ENCODE results near the gene LEKR1.
A peak's percentile ranks its signal among the peaks of the same experiment; 100 is the strongest.
"Not testable (repeated sequence)": the region's sequence is repeated elsewhere in the genome, so short reads cannot be mapped to it uniquely, and the experiment has no call there.

The LEKR1 gene

GRCh38 chr3:156806698-156807097 lies 19.5 kb upstream of the LEKR1 start:
- no peak for DNase-seq (ENCODE audit: low read depth)

GRCh38 chr3:156808025-156808424 lies 18.1 kb upstream of the LEKR1 start:
- no peak for DNase-seq (ENCODE audit: low read depth)

- peak; percentile 55 for DNase-seq (ENCODE audit: low read depth)
Observed at GRCh38 chr3:156811089-156811862, 14.9 kb upstream of the LEKR1 start.

GRCh38 chr3:156812521-156813335 lies 13.4 kb upstream of the LEKR1 start:
- no peak for DNase-seq (ENCODE audit: low read depth)

GRCh38 chr3:156814295-156814694 lies 11.9 kb upstream of the LEKR1 start:
- DNase-seq (ENCODE audit: low read depth): no peak

GRCh38 chr3:156816091-156816793 lies 9.9 kb upstream of the LEKR1 start:
- peak; percentile 52 for DNase-seq (ENCODE audit: low read depth)

GRCh38 chr3:156816794-156817645 lies 9.1 kb upstream of the LEKR1 start:
- peak; percentile 90 for DNase-seq (ENCODE audit: low read depth)

GRCh38 chr3:156817646-156818272 lies 8.4 kb upstream of the LEKR1 start:
- no peak for DNase-seq (ENCODE audit: low read depth)

- peak; percentile 45 for DNase-seq (ENCODE audit: low read depth)
Observed at GRCh38 chr3:156818273-156818651, 7.9 kb upstream of the LEKR1 start.

- DNase-seq (ENCODE audit: low read depth): peak; percentile 88
Observed at GRCh38 chr3:156818890-156819289, 7.3 kb upstream of the LEKR1 start.

- peak; percentile 62 for DNase-seq (ENCODE audit: low read depth)
Observed at GRCh38 chr3:156819842-156820691, 6.1 kb upstream of the LEKR1 start.

- DNase-seq (ENCODE audit: low read depth): no peak
Observed at GRCh38 chr3:156820692-156821080, 5.5 kb upstream of the LEKR1 start.

GRCh38 chr3:156822626-156823260 lies 3.4 kb upstream of the LEKR1 start:
- not testable (repeated sequence) for DNase-seq (ENCODE audit: low read depth)

- no peak for DNase-seq (ENCODE audit: low read depth)
Observed at GRCh38 chr3:156825795-156826143, 384 bp upstream of the LEKR1 start.

- DNase-seq (ENCODE audit: low read depth): no peak
Observed at GRCh38 chr3:156826896-156827882, 1.0 kb downstream of the LEKR1 start.

- DNase-seq (ENCODE audit: low read depth): no peak
Observed at GRCh38 chr3:156831006-156831405, 4.9 kb downstream of the LEKR1 start.

- no peak for DNase-seq (ENCODE audit: low read depth)
Observed at GRCh38 chr3:156834435-156834834, 8.3 kb downstream of the LEKR1 start.

- no peak for DNase-seq (ENCODE audit: low read depth)
Observed at GRCh38 chr3:156834962-156835535, 8.9 kb downstream of the LEKR1 start.
